ENCODE measurements around the gene RNF17. TPM values are rescaled to one million over a fixed set of nuclear protein-coding genes. Genes with fewer than 3 reads are reported as not detected.

Gene RNF17
- total RNA-seq: not detected in 3 replicates

GRCh38 chr13:24763596-24764275 lies at the start of gene RNF17:
TSS of gene RNF17 (plus strand) at chr13:24764169. CDS start at chr13:24764204, 35 bp downstream.
- Mint-ChIP-seq H3K4me1 (no peaks in the 10 kb centered on the region), H3K36me3 (no peaks in the 10 kb centered on the region), H3K27me3 (ENCODE audit: low read depth) (peaks cover 3% of the 10 kb centered on the region), H3K4me3 (no peak within 1 kb of the TSS), H3K27ac (no peak within 1 kb of the TSS), H3K9me3 (no peaks in the 10 kb centered on the region)
- DNase-seq (ENCODE audit: low spot score in 2 of 2, unreplicated experiment in 2 of 2): no peak
- no peak for TF ChIP-seq CTCF (IDR thresholded peaks at IDR 0.05; ENCODE audit: unreplicated experiment)

- no peak overlapping the region for H3K27ac Mint-ChIP-seq
- no peak overlapping the region for H3K4me3 Mint-ChIP-seq
- no peaks in the 10 kb centered on the region for H3K36me3 Mint-ChIP-seq
- H3K4me1 Mint-ChIP-seq: peaks cover 13% of the 10 kb centered on the region
- H3K27me3 Mint-ChIP-seq (ENCODE audit: low read depth): peaks cover 15% of the 10 kb centered on the region
- no peak for TF ChIP-seq CTCF (IDR thresholded peaks at IDR 0.05; ENCODE audit: unreplicated experiment)
- DNase-seq (ENCODE audit: low spot score in 2 of 2, unreplicated experiment in 2 of 2): no peak
- no peaks in the 10 kb centered on the region for H3K9me3 Mint-ChIP-seq
Measured at GRCh38 chr13:24716011-24716410, 48.0 kb upstream of the RNF17 start.

- H3K4me3 Mint-ChIP-seq: no peak overlapping the region
- TF ChIP-seq CTCF (IDR thresholded peaks at IDR 0.05; ENCODE audit: unreplicated experiment): no peak
- no peak overlapping the region for H3K27ac Mint-ChIP-seq
- H3K4me1 Mint-ChIP-seq: peaks cover 13% of the 10 kb centered on the region
- no peaks in the 10 kb centered on the region for H3K36me3 Mint-ChIP-seq
- no peak for DNase-seq (ENCODE audit: low spot score in 2 of 2, unreplicated experiment in 2 of 2)
- H3K9me3 Mint-ChIP-seq: no peaks in the 10 kb centered on the region
- H3K27me3 Mint-ChIP-seq (ENCODE audit: low read depth): peaks cover 15% of the 10 kb centered on the region
Measured at GRCh38 chr13:24716446-24716845, 47.5 kb upstream of the RNF17 start.

GRCh38 chr13:24717217-24717616 lies 46.8 kb upstream of the RNF17 start:
- peaks cover 15% of the 10 kb centered on the region for H3K27me3 Mint-ChIP-seq (ENCODE audit: low read depth)
- H3K9me3 Mint-ChIP-seq: no peaks in the 10 kb centered on the region
- DNase-seq (ENCODE audit: low spot score in 2 of 2, unreplicated experiment in 2 of 2): no peak

GRCh38 chr13:24718192-24718965 lies 45.6 kb upstream of the RNF17 start:
- Mint-ChIP-seq H3K27ac (no peak overlapping the region), H3K36me3 (no peaks in the 10 kb centered on the region), H3K27me3 (ENCODE audit: low read depth) (peaks cover 16% of the 10 kb centered on the region), H3K4me1 (peaks cover 13% of the 10 kb centered on the region), H3K4me3 (no peak overlapping the region), H3K9me3 (no peaks in the 10 kb centered on the region)
- no peak for DNase-seq (ENCODE audit: low spot score in 2 of 2, unreplicated experiment in 2 of 2)
- TF ChIP-seq CTCF (IDR thresholded peaks at IDR 0.05; ENCODE audit: unreplicated experiment): no peak

More at GRCh38 chr13:24717217-24717616, 46.8 kb upstream of the RNF17 start:
- TF ChIP-seq CTCF (IDR thresholded peaks at IDR 0.05; ENCODE audit: unreplicated experiment): no peak
- H3K27ac Mint-ChIP-seq: no peak overlapping the region
- no peak overlapping the region for H3K4me3 Mint-ChIP-seq
- peaks cover 13% of the 10 kb centered on the region for H3K4me1 Mint-ChIP-seq
- H3K36me3 Mint-ChIP-seq: no peaks in the 10 kb centered on the region
